ENCODE results near the gene KRTAP5-4. TPM values are rescaled to one million over a fixed set of nuclear protein-coding genes. Genes with fewer than 3 reads are reported as not detected.
"Not testable (repeated sequence)": the region's sequence is repeated elsewhere in the genome, so short reads cannot be mapped to it uniquely, and the experiment has no call there.

The KRTAP5-4 gene
- polyA plus RNA-seq, 1 experiment, result not detected

- CTCF ChIA-PET, result interaction anchor here (0.8 to 1.0 kb wide), 3 partner anchors 9 to 41 kb away, joined by 3 read pairs; no protein-coding TSS in a partner anchor
- DNase-seq (ENCODE audit: low read depth), result no peak
These were observed 35.2 kb downstream of the KRTAP5-4 start for GRCh38 chr11:1586699-1587098.

GRCh38 chr11:1584661-1585370 is 37.1 kb downstream of the KRTAP5-4 start, which contains the start of gene KRTAP5-1:
KRTAP5-1 (minus strand) TSS chr11:1585283; CDS start chr11:1585249, 34 bp downstream.
- not testable (repeated sequence) for H3K27me3 ChIP-seq (ENCODE audit: control insufficient read depth, insufficient read depth, low read length); H3K36me3 ChIP-seq (ENCODE audit: control insufficient read depth, insufficient read depth, low read length); H3K4me3 ChIP-seq (ENCODE audit: low read depth, low read length); DNase-seq (ENCODE audit: low read depth)
- CTCF ChIA-PET, result interaction anchor here (0.7 to 2.4 kb wide), 2 partner anchors 10 to 11 kb away, joined by 3 to 6 read pairs; no protein-coding TSS in a partner anchor
- POLR2A ChIA-PET, result interaction anchor here (0.9 kb wide), 1 partner anchor 11 kb away, joined by 3 read pairs; no protein-coding TSS in a partner anchor

More at GRCh38 chr11:1586699-1587098, 35.2 kb downstream of the KRTAP5-4 start:
- no peak overlapping the region for H3K4me3 ChIP-seq (ENCODE audit: low read depth, low read length)
- no peaks in the 10 kb centered on the region for H3K36me3 ChIP-seq (ENCODE audit: control insufficient read depth, insufficient read depth, low read length)
- peaks cover 8% of the 10 kb centered on the region for H3K27me3 ChIP-seq (ENCODE audit: control insufficient read depth, insufficient read depth, low read length)
- POLR2A ChIA-PET, result no interaction called here
- no peak for TF ChIP-seq CTCF (IDR thresholded peaks at IDR 0.05; ENCODE audit: insufficient read depth, low read depth, low read length)

- H3K4me3 ChIP-seq (ENCODE audit: low read depth, low read length); POLR2A ChIA-PET; H3K36me3 ChIP-seq (ENCODE audit: control insufficient read depth, insufficient read depth, low read length); DNase-seq (ENCODE audit: low read depth); H3K27me3 ChIP-seq (ENCODE audit: control insufficient read depth, insufficient read depth, low read length): not testable (repeated sequence)
- CTCF ChIA-PET, result interaction anchor here (0.8 to 1.9 kb wide), 4 partner anchors 8 to 16 kb away, joined by 3 to 10 read pairs (median 3); no protein-coding TSS in a partner anchor
These were observed 39.0 kb downstream of the KRTAP5-4 start for GRCh38 chr11:1582909-1583308.

- Histone ChIP-seq H3K4me3 (ENCODE audit: low read depth, low read length) (no peak overlapping the region), H3K36me3 (ENCODE audit: control insufficient read depth, insufficient read depth, low read length) (no peaks in the 10 kb centered on the region), H3K27me3 (ENCODE audit: control insufficient read depth, insufficient read depth, low read length) (peaks cover 5% of the 10 kb centered on the region)
- POLR2A ChIA-PET, result no interaction called here
- no peak for DNase-seq (ENCODE audit: low read depth)
- CTCF ChIA-PET, result interaction anchor here (1.2 to 1.9 kb wide), 2 partner anchors 12 to 35 kb away, joined by 7 to 10 read pairs; no protein-coding TSS in a partner anchor
- TF ChIP-seq CTCF (IDR thresholded peaks at IDR 0.05; ENCODE audit: insufficient read depth, low read depth, low read length), result no peak
These were observed 40.0 kb downstream of the KRTAP5-4 start for GRCh38 chr11:1581976-1582375.

- ChIA-PET POLR2A (no interaction called here), CTCF (interaction anchor here (4.2 to 12.4 kb wide), 3 partner anchors 18 to 31 kb away, joined by 22 to 301 read pairs (median 62); no protein-coding TSS in a partner anchor)
- no peak for TF ChIP-seq CTCF (IDR thresholded peaks at IDR 0.05; ENCODE audit: insufficient read depth, low read depth, low read length)
- no peaks in the 10 kb centered on the region for H3K36me3 ChIP-seq (ENCODE audit: control insufficient read depth, insufficient read depth, low read length)
- H3K27me3 ChIP-seq (ENCODE audit: control insufficient read depth, insufficient read depth, low read length), result peaks cover 4% of the 10 kb centered on the region
- DNase-seq (ENCODE audit: low read depth), result no peak
- no peak overlapping the region for H3K4me3 ChIP-seq (ENCODE audit: low read depth, low read length)
These were observed 45.1 kb downstream of the KRTAP5-4 start for GRCh38 chr11:1576825-1577224.

GRCh38 chr11:1575756-1576155 is 46.2 kb downstream of the KRTAP5-4 start:
- H3K27me3 ChIP-seq (ENCODE audit: control insufficient read depth, insufficient read depth, low read length); POLR2A ChIA-PET; H3K4me3 ChIP-seq (ENCODE audit: low read depth, low read length); H3K36me3 ChIP-seq (ENCODE audit: control insufficient read depth, insufficient read depth, low read length); DNase-seq (ENCODE audit: low read depth): not testable (repeated sequence)
- CTCF ChIA-PET, result interaction anchor here (1.1 to 12.4 kb wide), 11 partner anchors 11 to 395 kb away, joined by 3 to 301 read pairs (median 14); partner anchors contain the start of genes KRTAP5-2 and KRTAP5-5

All from BJ (cell line).